K562 (cell line): ENCODE data around the gene LRRC47. TPM values are rescaled to one million over a fixed set of nuclear protein-coding genes. Genes with fewer than 3 reads are reported as not detected.

Source experiments
- CHCHD3 ChIP-seq: fragments of 250-450 bp; sonication (Bioruptor Pico); IDR thresholded peaks from 2 replicates; pipeline ENCODE4 v2.1.2; 2022; ENCODE audit warnings: mild to moderate bottlenecking
- FOXM1 ChIP-seq, 2 experiments: fragments of 450-650 bp in 1 of 2; sonication (generic) in 1 of 2; formaldehyde crosslinking in 1 of 2; IDR thresholded peaks; 2 replicates each; pipeline versions ENCODE4 v1.6.1 to v1.9.0; 2017 to 2022; ENCODE audit warnings: low read depth in 2 of 2, mild to moderate bottlenecking in 2 of 2, missing genetic modification reagents in 1 of 2, moderate library complexity in 1 of 2
- FUS ChIP-seq: fragments of 200-400 bp; formaldehyde crosslinking; optimal IDR thresholded peaks from 2 replicates; pipeline ENCODE3; 2017; ENCODE audit warnings: low read depth, low read length
- LEF1 ChIP-seq: fragments of 450-650 bp; IDR thresholded peaks from 2 replicates; pipeline ENCODE4 v1.6.1; 2016; ENCODE audit warnings: mild to moderate bottlenecking
- MECOM ChIP-seq: fragments of 250-450 bp; sonication (Bioruptor Pico); IDR thresholded peaks from 2 replicates; pipeline ENCODE4 v1.8.0; 2022; ENCODE audit warnings: inconsistent platforms
- MTA2 ChIP-seq: fragments of 450-650 bp; IDR thresholded peaks from 2 replicates; pipeline ENCODE4 v1.6.1; 2016; ENCODE audit warnings: low read depth
- NEUROD1 ChIP-seq: fragments of 150-350 bp; IDR thresholded peaks from 2 replicates; pipeline ENCODE4 v1.6.1; 2014; ENCODE audit warnings: borderline replicate concordance, low read length, low read depth; ENCODE audit not compliant: partially characterized antibody
- POLR2G ChIP-seq: fragments of 200-400 bp; formaldehyde crosslinking; IDR thresholded peaks from 2 replicates; pipeline ENCODE4 v1.6.1; 2017; ENCODE audit warnings: low read depth, mild to moderate bottlenecking, antibody characterized with exemption, low read length, moderate library complexity
- RB1 ChIP-seq: fragments of 450-650 bp; IDR thresholded peaks from 2 replicates; pipeline ENCODE4 v1.6.1; 2017; ENCODE audit warnings: low read depth, mild to moderate bottlenecking
- RBBP5 ChIP-seq: fragments of 200-600 bp; sonication (generic); IDR thresholded peaks from 2 replicates; pipeline ENCODE4 v1.6.1; 2012; ENCODE audit warnings: borderline replicate concordance, mild to moderate bottlenecking, low read length, control low read depth, inconsistent platforms; ENCODE audit not compliant: insufficient read depth, poor library complexity, severe bottlenecking
- RBFOX2 ChIP-seq: fragments of 200-400 bp; formaldehyde crosslinking; IDR thresholded peaks from 2 replicates; pipeline ENCODE4 v1.6.1; 2017; ENCODE audit warnings: low read depth, mild to moderate bottlenecking, low read length, moderate library complexity
- SLC30A9 ChIP-seq: fragments of 250-450 bp; sonication (Bioruptor Pico); IDR thresholded peaks from 2 replicates; pipeline ENCODE4 v1.8.0; 2022; ENCODE audit warnings: mild to moderate bottlenecking, moderate library complexity
- XRCC5 ChIP-seq: fragments of 200-400 bp; formaldehyde crosslinking; IDR thresholded peaks from 2 replicates; pipeline ENCODE4 v1.6.1; 2017; ENCODE audit warnings: low read depth, mild to moderate bottlenecking, low read length
- ZNF197 ChIP-seq: fragments of 200-800 bp; sonication (Bioruptor generic); IDR thresholded peaks from 2 replicates; pipeline ENCODE4 v1.6.1; 2016; ENCODE audit warnings: low read depth, missing genetic modification characterization, missing compliant biosample characterization
- ZNF76 ChIP-seq: fragments of 250-450 bp; sonication (Bioruptor Pico); IDR thresholded peaks from 2 replicates; pipeline ENCODE4 v1.4.0; 2020; ENCODE audit warnings: mild to moderate bottlenecking, moderate library complexity, borderline replicate concordance
- polyA plus RNA-seq, 8 experiments: library from polyadenylated mRNA; depleted of rRNA in 4 of 8; stranded (reverse) in 5 of 8; unstranded in 3 of 8; fragments of >200 nt; fragmentation: Nextera tagmentation in 2 of 8; fragmentation: Illumina TruSeq in 1 of 8; extraction: Ambion mirVana in 2 of 8; extraction: Trizol in 1 of 8; gene quantifications; 2 replicates each; pipeline versions ENCODE4 v1.2.1 to v1.2.3, GENCODE V29; 2011 to 2014; ENCODE audit warnings: inconsistent platforms in 1 of 8, missing spikeins in 1 of 8
- total RNA-seq, 7 experiments: library from RNA; depleted of rRNA in 6 of 7; stranded (reverse); fragments of >200 nt in 6 of 7; fragmentation: Illumina TruSeq in 2 of 7; extraction: Trizol in 2 of 7; gene quantifications; 2 replicates each; pipeline versions ENCODE4 v1.2.1 to v1.2.3, GENCODE V29; 2011 to 2021; ENCODE audit warnings: low replicate concordance in 1 of 7
- TF ChIP-seq, protein P1 (sequence below): fragments of 450-650 bp; formaldehyde crosslinking; IDR thresholded peaks from 2 replicates; pipeline ENCODE4 v1.4.0; 2020; ENCODE audit warnings: mild to moderate bottlenecking, moderate library complexity
- TF ChIP-seq, protein P2 (sequence below), 2 experiments: fragments of 200-800 bp in 1 of 2; sonication (Bioruptor generic) in 1 of 2; sonication (generic) in 1 of 2; formaldehyde crosslinking in 1 of 2; IDR thresholded peaks in 1 of 2; conservative IDR thresholded peaks in 1 of 2; 2 replicates each; pipeline versions ENCODE4 v1.5.0 to v1.6.1; 2016 to 2020; ENCODE audit warnings: missing compliant biosample characterization in 1 of 2, missing genetic modification characterization in 1 of 2, missing genetic modification reagents in 1 of 2
- TF ChIP-seq, protein P3 (sequence below): IDR thresholded peaks from 2 replicates; pipeline ENCODE4 v1.6.1; 2016; ENCODE audit warnings: missing genetic modification characterization, missing compliant biosample characterization
- TF ChIP-seq, protein P4 (sequence below): fragments of 250-450 bp; sonication (Bioruptor Pico); IDR thresholded peaks from 2 replicates; pipeline ENCODE4 v1.5.0; 2021; ENCODE audit warnings: mild to moderate bottlenecking, moderate library complexity

LRRC47 gene
- total and polyA plus RNA-seq, 9 of the 15 experiments (the other 6 are each of a cell fraction or from before 2014, with no cell fraction given) = 4.6 to 68.0 (median 35.9) TPM

DNA sequence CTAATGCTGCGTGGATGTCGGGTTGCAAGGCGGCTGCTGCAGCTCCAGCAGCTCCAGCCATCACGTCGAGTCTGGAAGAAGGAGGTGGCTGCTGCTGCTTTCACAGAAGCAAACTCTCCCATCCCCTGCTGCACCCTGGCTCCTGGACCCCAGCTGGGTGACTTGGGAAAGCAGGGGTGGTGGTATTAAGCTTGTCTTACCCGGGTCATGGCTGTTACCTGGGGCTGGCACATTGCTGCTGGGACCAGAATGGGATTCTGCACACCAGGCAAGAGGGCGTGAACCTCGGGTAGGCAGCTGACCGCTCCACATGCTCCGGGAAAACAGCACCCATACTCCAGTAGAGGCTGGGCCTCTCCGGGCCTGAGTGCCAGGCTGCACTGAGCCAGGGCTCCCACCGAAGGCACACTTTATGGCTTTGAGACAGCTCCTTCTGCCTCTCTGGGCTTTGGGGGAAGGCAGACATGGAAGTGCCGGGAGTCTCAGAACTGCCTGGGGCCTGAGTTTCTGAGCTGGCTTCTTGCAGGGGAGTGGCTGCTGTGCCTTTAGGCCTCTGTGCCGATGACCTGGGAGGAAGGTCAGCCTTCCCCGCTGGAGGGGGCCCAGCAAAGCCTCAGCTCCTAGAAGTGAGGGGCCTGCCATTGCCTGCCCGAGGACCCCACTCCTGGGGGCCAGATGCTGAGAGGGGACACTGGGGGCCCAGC is 22.6 kb downstream of the LRRC47 start (continued):
- no peak for TF ChIP-seq ZNF76 (CRISPR knock-in tag)
- no peak for TF ChIP-seq MECOM (CRISPR knock-in tag)
- TF ChIP-seq, protein P1, sequence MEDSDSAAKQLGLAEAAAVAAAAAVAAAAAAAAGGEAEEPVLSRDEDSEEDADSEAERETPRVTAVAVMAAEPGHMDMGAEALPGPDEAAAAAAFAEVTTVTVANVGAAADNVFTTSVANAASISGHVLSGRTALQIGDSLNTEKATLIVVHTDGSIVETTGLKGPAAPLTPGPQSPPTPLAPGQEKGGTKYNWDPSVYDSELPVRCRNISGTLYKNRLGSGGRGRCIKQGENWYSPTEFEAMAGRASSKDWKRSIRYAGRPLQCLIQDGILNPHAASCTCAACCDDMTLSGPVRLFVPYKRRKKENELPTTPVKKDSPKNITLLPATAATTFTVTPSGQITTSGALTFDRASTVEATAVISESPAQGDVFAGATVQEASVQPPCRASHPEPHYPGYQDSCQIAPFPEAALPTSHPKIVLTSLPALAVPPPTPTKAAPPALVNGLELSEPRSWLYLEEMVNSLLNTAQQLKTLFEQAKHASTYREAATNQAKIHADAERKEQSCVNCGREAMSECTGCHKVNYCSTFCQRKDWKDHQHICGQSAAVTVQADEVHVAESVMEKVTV = no peak
- 0 out of 2 replicates have a peak, but pooled peaks have one; percentile 31 for TF ChIP-seq RB1
- TF ChIP-seq XRCC5 = no peak
- no peak for TF ChIP-seq MTA2
- no peak for TF ChIP-seq FOXM1 (IDR thresholded peaks at IDR 0.05; ENCODE audit: low read depth)
- no peak for TF ChIP-seq FOXM1 (CRISPR knock-in tag; IDR thresholded peaks at IDR 0.05; ENCODE audit: low read depth)
- TF ChIP-seq, protein P2, sequence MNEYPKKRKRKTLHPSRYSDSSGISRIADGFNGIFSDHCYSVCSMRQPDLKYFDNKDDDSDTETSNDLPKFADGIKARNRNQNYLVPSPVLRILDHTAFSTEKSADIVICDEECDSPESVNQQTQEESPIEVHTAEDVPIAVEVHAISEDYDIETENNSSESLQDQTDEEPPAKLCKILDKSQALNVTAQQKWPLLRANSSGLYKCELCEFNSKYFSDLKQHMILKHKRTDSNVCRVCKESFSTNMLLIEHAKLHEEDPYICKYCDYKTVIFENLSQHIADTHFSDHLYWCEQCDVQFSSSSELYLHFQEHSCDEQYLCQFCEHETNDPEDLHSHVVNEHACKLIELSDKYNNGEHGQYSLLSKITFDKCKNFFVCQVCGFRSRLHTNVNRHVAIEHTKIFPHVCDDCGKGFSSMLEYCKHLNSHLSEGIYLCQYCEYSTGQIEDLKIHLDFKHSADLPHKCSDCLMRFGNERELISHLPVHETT (CRISPR knock-in tag; conservative IDR thresholded peaks at IDR 0.05 in 1 of 2, IDR thresholded peaks at IDR 0.05 in 1 of 2) = no peak
- peak; percentile 30 for TF ChIP-seq RBBP5
- no peak for TF ChIP-seq SLC30A9
- TF ChIP-seq ZNF197 (CRISPR knock-in tag) = no peak
- no peak for TF ChIP-seq CHCHD3 (CRISPR knock-in tag)
- TF ChIP-seq, protein P3, sequence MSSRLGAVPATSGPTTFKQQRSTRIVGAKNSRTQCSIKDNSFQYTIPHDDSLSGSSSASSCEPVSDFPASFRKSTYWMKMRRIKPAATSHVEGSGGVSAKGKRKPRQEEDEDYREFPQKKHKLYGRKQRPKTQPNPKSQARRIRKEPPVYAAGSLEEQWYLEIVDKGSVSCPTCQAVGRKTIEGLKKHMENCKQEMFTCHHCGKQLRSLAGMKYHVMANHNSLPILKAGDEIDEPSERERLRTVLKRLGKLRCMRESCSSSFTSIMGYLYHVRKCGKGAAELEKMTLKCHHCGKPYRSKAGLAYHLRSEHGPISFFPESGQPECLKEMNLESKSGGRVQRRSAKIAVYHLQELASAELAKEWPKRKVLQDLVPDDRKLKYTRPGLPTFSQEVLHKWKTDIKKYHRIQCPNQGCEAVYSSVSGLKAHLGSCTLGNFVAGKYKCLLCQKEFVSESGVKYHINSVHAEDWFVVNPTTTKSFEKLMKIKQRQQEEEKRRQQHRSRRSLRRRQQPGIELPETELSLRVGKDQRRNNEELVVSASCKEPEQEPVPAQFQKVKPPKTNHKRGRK (tag) = no peak
- TF ChIP-seq, protein P4, sequence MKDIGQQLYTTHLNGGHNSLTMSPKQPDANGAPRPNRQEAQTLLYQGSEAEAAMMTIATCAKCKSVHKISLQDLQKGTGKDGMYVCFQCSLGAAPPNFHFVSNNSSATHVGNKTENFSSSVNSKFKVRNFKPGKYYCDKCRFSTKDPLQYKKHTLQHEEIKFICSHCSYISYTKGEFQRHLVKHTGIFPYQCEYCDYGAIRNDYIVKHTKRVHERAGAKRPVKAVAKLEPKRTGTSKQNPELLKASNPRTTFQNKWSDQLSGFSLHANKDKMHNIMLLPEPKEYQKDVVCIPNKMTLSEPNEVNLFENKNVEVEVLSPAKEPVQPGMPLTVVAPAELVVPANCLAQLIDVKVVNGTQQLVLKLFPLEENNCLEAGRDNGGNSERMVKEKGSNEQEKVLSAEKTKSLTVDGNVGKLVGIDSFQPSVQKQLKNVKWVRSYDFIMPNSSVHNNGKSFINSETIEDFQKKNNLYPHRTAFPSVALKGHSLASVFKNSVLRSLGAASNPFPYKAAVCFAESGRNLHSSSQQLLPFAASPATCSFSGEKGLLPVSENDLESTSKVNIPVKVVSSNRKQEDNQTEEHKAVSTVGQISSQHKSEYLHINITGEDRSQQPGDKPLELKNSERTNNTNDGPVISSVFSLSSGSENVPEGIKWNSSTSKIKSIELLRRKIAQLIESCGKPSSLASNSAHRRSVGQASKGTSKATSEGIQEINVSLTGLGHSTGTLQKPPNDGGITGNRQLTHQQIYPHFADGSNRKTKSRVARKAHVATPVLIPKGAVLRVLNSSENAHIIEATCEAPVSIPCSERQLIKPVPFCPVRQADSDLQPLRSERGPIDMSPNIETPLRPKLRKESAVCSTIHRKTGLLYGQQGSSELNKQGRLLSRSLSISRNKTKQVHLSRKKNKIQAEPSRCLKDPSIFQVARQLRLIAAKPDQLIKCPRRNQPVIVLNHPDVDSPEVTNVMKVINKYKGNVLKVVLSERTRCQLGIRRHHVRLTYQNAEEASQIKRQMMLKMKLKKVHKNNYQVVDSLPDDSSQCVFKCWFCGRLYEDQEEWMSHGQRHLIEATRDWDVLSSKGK = no peak
- peak; percentile 9 for TF ChIP-seq NEUROD1
- TF ChIP-seq RBFOX2 = no peak
- TF ChIP-seq POLR2G = no peak
- TF ChIP-seq FUS = no peak
- 0 out of 2 replicates have a peak, but pooled peaks have one; percentile 32 for TF ChIP-seq LEF1
